ENCODE measurements around the gene ADARB2.
"Not testable (repeated sequence)": the region's sequence is repeated elsewhere in the genome, so short reads cannot be mapped to it uniquely, and the experiment has no call there.

Gene ADARB2

DNA sequence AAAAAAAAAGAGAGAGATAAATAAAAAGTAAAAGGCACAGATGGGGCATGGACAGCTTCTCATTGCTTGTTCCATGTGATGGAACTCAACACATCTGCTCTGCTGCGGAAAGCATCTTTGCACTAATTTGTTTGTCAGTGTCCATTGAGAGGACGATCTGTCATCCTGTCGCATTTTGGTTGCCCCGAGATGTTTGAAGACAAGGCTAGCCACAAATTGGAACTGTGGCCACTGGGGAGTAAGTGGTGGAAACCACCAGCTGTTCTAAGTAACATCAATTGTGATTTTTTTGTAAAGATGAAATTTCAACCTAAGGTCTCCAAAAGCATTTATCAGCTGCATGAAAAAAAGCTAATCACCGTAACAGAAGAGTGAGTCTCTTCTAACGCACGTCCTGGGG lies 312.7 kb downstream of the ADARB2 start:
- H3K36me3 ChIP-seq (ENCODE audit: insufficient read depth, low read length), result no peaks in the 10 kb centered on the region
- H3K4me1 ChIP-seq (ENCODE audit: control insufficient read depth, insufficient read depth, low read length, unreplicated experiment), result no peaks in the 10 kb centered on the region
- H3K27me3 ChIP-seq (ENCODE audit: insufficient read depth, low read length), result no peaks in the 10 kb centered on the region
- no peak overlapping the region for H2AFZ ChIP-seq (ENCODE audit: low read length, unreplicated experiment)
- H3K27ac ChIP-seq (ENCODE audit: low read depth, low read length), result no peak overlapping the region
- no peaks in the 10 kb centered on the region for H3K79me2 ChIP-seq (ENCODE audit: control insufficient read depth, insufficient read depth, low read length, unreplicated experiment)
- H3K4me3 ChIP-seq (ENCODE audit: low read depth, low read length), result no peak overlapping the region

DNA sequence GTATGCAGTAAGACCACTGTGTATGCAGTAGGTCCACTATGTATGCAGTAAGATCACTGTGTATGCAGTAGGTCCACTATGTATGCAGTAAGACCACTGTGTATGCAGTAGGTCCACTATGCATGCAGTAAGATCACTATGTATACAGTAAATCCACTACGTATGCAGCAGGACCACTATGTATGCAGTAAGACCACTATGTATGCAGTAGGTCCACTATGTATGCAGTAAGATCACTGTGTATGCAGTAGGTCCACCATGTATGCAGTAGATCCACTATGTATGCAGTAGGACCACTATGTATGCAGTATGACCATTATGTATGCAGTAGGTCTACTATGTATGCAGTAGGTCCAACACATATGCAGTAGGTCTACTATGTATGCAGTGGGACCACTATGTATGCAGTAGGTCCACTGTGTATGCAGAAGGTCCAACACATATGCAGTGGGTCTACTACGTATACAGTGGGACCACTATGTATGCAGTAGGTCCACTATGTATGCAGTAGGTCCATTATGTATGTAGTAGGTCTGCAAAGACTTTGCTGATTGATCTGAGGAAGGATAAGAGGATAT lies 313.6 kb downstream of the ADARB2 start:
- Histone ChIP-seq H3K4me3 (ENCODE audit: low read depth, low read length) (no peak overlapping the region), H2AFZ (ENCODE audit: low read length, unreplicated experiment) (no peak overlapping the region), H3K79me2 (ENCODE audit: control insufficient read depth, insufficient read depth, low read length, unreplicated experiment) (no peaks in the 10 kb centered on the region), H3K27me3 (ENCODE audit: insufficient read depth, low read length) (no peaks in the 10 kb centered on the region), H3K36me3 (ENCODE audit: insufficient read depth, low read length) (no peaks in the 10 kb centered on the region), H3K4me1 (ENCODE audit: control insufficient read depth, insufficient read depth, low read length, unreplicated experiment) (no peaks in the 10 kb centered on the region), H3K27ac (ENCODE audit: low read depth, low read length) (no peak overlapping the region)

DNA sequence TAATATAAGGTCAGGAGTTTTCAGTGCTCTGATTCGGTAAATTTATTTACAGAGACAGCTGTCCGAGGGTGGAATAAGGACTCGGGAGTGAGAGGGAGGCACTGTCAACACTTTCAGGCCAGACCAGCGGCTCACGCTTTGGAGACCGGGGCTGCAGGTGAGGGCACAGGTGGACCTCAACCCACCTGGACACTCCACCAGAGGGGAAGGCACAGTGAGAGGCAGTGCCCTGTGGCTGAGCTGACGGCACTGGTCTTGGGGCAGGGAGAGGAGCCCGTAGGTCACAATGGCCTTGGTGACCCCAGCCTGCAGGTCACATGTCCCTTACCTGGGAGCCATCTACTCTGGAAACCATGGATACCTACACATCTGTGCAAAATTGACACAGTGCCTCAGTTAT lies 315.1 kb downstream of the ADARB2 start:
- H3K79me2 ChIP-seq (ENCODE audit: control insufficient read depth, insufficient read depth, low read length, unreplicated experiment), result no peaks in the 10 kb centered on the region
- no peaks in the 10 kb centered on the region for H3K27me3 ChIP-seq (ENCODE audit: insufficient read depth, low read length)
- no peaks in the 10 kb centered on the region for H3K36me3 ChIP-seq (ENCODE audit: insufficient read depth, low read length)
- no peak overlapping the region for H3K27ac ChIP-seq (ENCODE audit: low read depth, low read length)
- H3K4me3 ChIP-seq (ENCODE audit: low read depth, low read length), result no peak overlapping the region
- no peak overlapping the region for H2AFZ ChIP-seq (ENCODE audit: low read length, unreplicated experiment)
- no peaks in the 10 kb centered on the region for H3K4me1 ChIP-seq (ENCODE audit: control insufficient read depth, insufficient read depth, low read length, unreplicated experiment)

DNA sequence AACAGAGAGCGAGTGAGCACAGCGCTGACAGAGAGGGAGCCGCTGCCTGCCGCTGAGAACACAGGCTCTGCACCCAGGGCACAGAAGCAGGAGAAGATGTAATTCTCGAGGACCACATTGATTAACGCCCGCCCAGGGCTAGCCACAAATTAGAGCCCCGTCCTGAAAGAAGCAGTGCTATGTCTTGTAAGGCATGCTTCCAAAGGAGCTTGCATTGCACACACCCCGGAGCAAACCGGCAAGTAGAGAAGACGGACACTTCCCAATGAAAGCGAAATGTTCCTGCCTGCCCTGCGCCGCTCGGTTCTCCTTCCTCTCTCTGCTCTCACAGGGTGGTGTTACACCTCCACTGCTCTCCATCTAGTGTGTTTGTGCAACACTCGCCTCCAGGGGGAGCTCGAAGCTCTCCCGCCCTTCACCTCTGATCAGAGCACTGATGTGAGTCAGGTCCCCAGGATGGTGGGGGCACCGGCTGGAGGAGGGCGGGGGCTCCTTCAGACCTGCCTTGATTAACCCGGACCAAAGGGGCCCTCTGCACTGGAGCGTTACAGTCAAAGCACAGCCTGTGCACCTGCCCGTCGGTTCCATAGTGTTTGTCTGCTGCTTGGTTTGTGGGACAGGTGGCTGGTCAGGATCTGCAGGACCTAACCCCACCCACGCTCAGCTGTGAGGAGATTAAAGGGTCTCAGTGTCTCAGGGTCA lies 316.5 kb downstream of the ADARB2 start:
- Histone ChIP-seq H3K79me2 (ENCODE audit: control insufficient read depth, insufficient read depth, low read length, unreplicated experiment) (no peaks in the 10 kb centered on the region), H3K4me3 (ENCODE audit: low read depth, low read length) (no peak overlapping the region), H3K4me1 (ENCODE audit: control insufficient read depth, insufficient read depth, low read length, unreplicated experiment) (no peaks in the 10 kb centered on the region), H2AFZ (ENCODE audit: low read length, unreplicated experiment) (no peak overlapping the region), H3K36me3 (ENCODE audit: insufficient read depth, low read length) (no peaks in the 10 kb centered on the region), H3K27ac (ENCODE audit: low read depth, low read length) (no peak overlapping the region), H3K27me3 (ENCODE audit: insufficient read depth, low read length) (no peaks in the 10 kb centered on the region)

DNA sequence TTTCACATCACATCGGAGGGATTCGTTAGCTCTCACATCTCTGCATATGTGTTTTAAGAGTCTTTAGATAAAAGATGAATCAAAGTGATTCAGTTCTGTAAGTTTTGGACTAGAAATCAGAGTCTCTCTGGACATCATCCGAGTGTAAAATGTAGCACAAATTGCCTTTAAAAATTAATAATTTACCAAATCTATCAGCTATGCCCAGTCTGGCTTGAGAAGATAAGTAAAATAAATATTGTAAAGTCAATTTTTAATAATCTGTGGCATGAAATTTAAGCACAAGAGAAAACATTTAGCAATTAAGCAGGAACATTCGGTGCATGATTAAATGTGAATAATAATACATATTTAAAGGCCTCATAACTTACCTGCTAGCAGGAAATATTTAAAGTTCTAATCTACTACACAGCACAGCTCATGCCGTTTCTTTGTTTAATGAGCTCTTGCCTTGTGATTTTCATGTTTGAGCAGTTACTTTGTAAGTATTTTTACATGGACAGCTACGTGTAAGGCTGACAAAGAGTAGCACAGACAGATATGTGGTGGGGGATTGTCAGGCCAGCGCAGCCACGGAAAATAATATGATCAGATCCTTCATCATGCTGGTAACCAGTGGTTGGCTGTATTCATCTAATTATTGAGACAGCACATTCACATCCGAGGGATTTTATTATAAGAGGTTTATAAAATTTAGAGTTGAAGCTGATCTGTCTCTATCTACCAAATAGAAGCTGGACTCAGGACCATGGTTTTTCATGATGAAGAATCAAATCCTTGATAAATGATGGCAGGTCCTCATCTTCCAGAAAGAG lies 317.3 kb downstream of the ADARB2 start:
- no peaks in the 10 kb centered on the region for H3K4me1 ChIP-seq (ENCODE audit: control insufficient read depth, insufficient read depth, low read length, unreplicated experiment)
- H2AFZ ChIP-seq (ENCODE audit: low read length, unreplicated experiment), result no peak overlapping the region
- no peak overlapping the region for H3K27ac ChIP-seq (ENCODE audit: low read depth, low read length)
- H3K4me3 ChIP-seq (ENCODE audit: low read depth, low read length), result no peak overlapping the region
- no peaks in the 10 kb centered on the region for H3K79me2 ChIP-seq (ENCODE audit: control insufficient read depth, insufficient read depth, low read length, unreplicated experiment)
- H3K36me3 ChIP-seq (ENCODE audit: insufficient read depth, low read length), result no peaks in the 10 kb centered on the region
- no peaks in the 10 kb centered on the region for H3K27me3 ChIP-seq (ENCODE audit: insufficient read depth, low read length)

DNA sequence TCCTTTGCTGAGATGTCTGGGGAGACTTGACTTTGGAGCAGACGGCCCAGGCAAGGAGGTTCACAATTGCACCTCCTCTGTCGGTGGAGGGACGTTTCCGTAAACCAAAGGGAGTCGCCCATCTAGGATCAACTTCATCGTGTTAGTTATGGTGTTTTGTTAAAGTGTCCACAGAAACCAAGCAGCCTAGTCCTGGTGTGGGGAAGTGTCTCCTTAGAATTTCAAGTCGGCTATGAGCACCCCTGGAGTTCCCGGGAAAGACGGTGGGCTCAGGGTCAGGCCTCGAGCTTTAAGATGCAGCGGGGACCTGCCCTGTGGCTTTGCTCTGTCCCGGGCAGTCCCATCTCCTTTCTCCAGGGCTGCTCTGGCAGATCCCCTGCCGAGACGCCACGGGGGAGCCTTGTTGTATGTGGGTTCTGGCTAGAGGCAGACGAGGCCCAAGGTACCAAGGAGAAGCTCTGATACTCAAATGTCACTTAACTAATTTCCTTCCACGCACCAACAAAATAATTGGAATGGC lies 319.2 kb downstream of the ADARB2 start:
- Histone ChIP-seq H3K79me2 (ENCODE audit: control insufficient read depth, insufficient read depth, low read length, unreplicated experiment) (no peaks in the 10 kb centered on the region), H3K4me3 (ENCODE audit: low read depth, low read length) (no peak overlapping the region), H2AFZ (ENCODE audit: low read length, unreplicated experiment) (no peak overlapping the region), H3K27ac (ENCODE audit: low read depth, low read length) (no peak overlapping the region), H3K36me3 (ENCODE audit: insufficient read depth, low read length) (no peaks in the 10 kb centered on the region), H3K27me3 (ENCODE audit: insufficient read depth, low read length) (no peaks in the 10 kb centered on the region), H3K4me1 (ENCODE audit: control insufficient read depth, insufficient read depth, low read length, unreplicated experiment) (no peaks in the 10 kb centered on the region)

DNA sequence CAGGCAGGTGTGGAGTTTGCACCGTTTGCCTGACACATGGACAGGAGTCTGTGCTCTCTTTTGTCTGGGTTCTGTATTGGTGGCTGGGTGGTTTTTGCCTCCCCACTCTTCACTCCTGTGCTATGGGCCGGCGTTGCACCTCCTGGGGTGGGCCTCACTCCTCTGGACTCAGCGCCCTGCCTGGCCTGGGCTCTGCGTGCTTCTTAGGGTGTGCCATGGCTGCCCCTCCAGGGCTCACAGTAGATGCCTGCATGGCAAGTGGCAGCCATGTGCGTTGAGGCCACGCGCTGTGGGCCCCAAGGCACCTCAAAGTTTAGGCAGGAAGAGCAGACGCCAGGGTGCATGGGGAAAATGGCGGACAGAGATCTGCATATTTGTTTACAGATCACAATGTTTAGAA lies 319.8 kb downstream of the ADARB2 start:
- Histone ChIP-seq H3K27ac (ENCODE audit: low read depth, low read length) (no peak overlapping the region), H3K79me2 (ENCODE audit: control insufficient read depth, insufficient read depth, low read length, unreplicated experiment) (no peaks in the 10 kb centered on the region), H3K27me3 (ENCODE audit: insufficient read depth, low read length) (no peaks in the 10 kb centered on the region), H3K36me3 (ENCODE audit: insufficient read depth, low read length) (no peaks in the 10 kb centered on the region), H3K4me1 (ENCODE audit: control insufficient read depth, insufficient read depth, low read length, unreplicated experiment) (no peaks in the 10 kb centered on the region), H2AFZ (ENCODE audit: low read length, unreplicated experiment) (no peak overlapping the region), H3K4me3 (ENCODE audit: low read depth, low read length) (no peak overlapping the region)

DNA sequence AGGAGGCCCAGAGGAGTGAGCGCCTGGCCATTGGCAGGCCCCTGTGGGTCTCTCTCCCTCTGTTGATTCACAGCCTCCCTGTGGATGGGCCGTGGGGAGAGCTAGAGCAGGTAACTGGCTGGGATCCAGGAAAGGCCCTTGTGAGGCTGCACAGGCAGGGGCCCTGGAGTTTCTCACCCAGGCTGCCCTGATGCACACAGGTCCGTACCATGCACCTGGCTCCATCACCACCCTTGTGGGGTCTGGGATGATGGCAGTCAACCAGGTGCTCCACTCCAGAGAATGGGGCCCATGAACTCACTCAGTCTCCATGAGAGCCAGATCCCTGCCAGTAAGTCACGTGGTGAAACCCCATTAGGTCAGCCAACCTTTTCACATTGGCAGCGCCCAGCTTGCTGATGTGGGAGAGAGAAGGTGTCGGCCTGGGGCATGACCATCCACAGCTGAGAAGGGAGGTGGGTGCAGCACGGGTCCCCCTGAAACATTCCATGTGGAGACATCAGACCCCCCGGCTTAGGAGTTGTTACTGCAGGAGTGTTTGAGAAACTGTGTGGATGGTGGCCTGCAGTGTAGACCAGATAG lies 320.8 kb downstream of the ADARB2 start:
- H3K27me3 ChIP-seq (ENCODE audit: insufficient read depth, low read length), result no peaks in the 10 kb centered on the region
- H3K79me2 ChIP-seq (ENCODE audit: control insufficient read depth, insufficient read depth, low read length, unreplicated experiment), result no peaks in the 10 kb centered on the region
- no peaks in the 10 kb centered on the region for H3K4me1 ChIP-seq (ENCODE audit: control insufficient read depth, insufficient read depth, low read length, unreplicated experiment)
- no peak overlapping the region for H2AFZ ChIP-seq (ENCODE audit: low read length, unreplicated experiment)
- no peaks in the 10 kb centered on the region for H3K36me3 ChIP-seq (ENCODE audit: insufficient read depth, low read length)
- no peak overlapping the region for H3K4me3 ChIP-seq (ENCODE audit: low read depth, low read length)
- no peak overlapping the region for H3K27ac ChIP-seq (ENCODE audit: low read depth, low read length)

DNA sequence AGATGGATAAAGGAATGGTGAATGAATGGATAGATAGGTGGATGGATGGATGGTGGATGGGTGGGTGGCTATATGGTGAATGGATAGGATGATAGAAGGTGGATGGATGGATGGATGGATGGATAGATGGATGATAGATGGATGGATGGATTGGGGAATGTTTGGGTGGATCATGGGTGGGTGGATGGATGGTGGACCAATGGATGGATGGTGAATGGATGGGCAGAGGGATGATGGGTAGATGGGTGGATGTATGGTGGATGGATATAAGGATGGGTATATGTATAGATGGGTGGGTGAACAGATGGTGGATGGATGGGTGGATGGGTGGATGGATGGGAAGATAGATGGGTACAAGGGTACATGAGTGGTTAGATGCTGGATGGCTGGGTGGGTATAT lies 322.4 kb downstream of the ADARB2 start:
- Histone ChIP-seq H3K4me1 (ENCODE audit: control insufficient read depth, insufficient read depth, low read length, unreplicated experiment) (no peaks in the 10 kb centered on the region), H3K79me2 (ENCODE audit: control insufficient read depth, insufficient read depth, low read length, unreplicated experiment) (no peaks in the 10 kb centered on the region), H3K27me3 (ENCODE audit: insufficient read depth, low read length) (no peaks in the 10 kb centered on the region), H3K36me3 (ENCODE audit: insufficient read depth, low read length) (no peaks in the 10 kb centered on the region), H3K27ac (ENCODE audit: low read depth, low read length) (no peak overlapping the region), H2AFZ (ENCODE audit: low read length, unreplicated experiment) (no peak overlapping the region), H3K4me3 (ENCODE audit: low read depth, low read length) (no peak overlapping the region)

DNA sequence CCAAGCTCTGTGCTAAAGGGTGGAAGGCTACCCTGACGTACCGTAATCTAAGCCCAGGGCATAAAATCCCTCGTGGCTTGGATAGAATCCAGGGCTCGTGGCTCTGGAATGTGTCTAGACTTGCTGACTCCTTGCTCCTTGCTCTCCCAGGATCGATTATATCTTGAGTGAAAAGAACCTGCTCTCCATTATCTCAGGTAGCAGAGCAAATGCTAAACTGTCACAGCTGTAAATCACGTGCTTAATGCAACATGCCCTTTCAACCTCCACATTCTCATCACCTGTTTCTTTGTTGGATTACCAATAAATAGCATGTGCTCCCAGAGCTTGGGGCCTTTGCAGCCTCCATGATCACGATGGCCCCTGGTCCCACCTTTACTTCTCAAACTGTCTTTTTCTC lies 323.0 kb downstream of the ADARB2 start:
- not testable (repeated sequence) for H3K4me1 ChIP-seq (ENCODE audit: control insufficient read depth, insufficient read depth, low read length, unreplicated experiment); H3K79me2 ChIP-seq (ENCODE audit: control insufficient read depth, insufficient read depth, low read length, unreplicated experiment); H3K4me3 ChIP-seq (ENCODE audit: low read depth, low read length); H2AFZ ChIP-seq (ENCODE audit: low read length, unreplicated experiment); H3K27me3 ChIP-seq (ENCODE audit: insufficient read depth, low read length); H3K27ac ChIP-seq (ENCODE audit: low read depth, low read length); H3K36me3 ChIP-seq (ENCODE audit: insufficient read depth, low read length)
